Measurements from ENCODE around the gene SPTBN2.

- no peak for TF ChIP-seq CTCF (IDR thresholded peaks at IDR 0.05)
- no peak for TF ChIP-seq POLR2A (IDR thresholded peaks at IDR 0.05)
Measured at GRCh38 chr11:66749091-66749490, 20.1 kb upstream of the SPTBN2 start.

Measured in vagina (tissue), 2 donors.